OCI-LY7 (cell line): Measurements from ENCODE around the gene OXCT2. TPM values are rescaled to one million over a fixed set of nuclear protein-coding genes. Genes with fewer than 3 reads are reported as not detected.

Experiments used
- BruUV-seq: library from RNA; stranded (reverse); fragments of 400-500 nt; replicated peaks from 2 replicates; lab custom pipeline; 2021; lab: Mats Ljungman, UMichigan
- CTCF ChIA-PET: fragments of 300-600 bp; sonication (Branson Sonifier 250); formaldehyde crosslinking; loops from one replicate; lab custom pipeline; 2022; ENCODE audit warnings: antibody characterized with exemption; ENCODE audit not compliant: unreplicated experiment; lab: Charles Lee
- POLR2A ChIA-PET: fragments of 300-600 bp; sonication (Branson Sonifier 250); formaldehyde crosslinking; loops from one replicate; lab custom pipeline; 2022; ENCODE audit warnings: antibody characterized with exemption; lab: Charles Lee
- DNase-seq: peaks from one replicate; pipeline ENCODE4 v3.0.0-alpha.2; 2015; ENCODE audit warnings: low spot score
- H2AFZ ChIP-seq: fragments of 200-600 bp; sonication (generic), shearing (Covaris generic); 2 replicates; pipeline ENCODE4 v1.6.1; 2014; ENCODE audit warnings: mild to moderate bottlenecking, antibody characterized with exemption, low read length, moderate library complexity
- H3K27ac ChIP-seq: fragments of 200-600 bp; sonication (generic); 2 replicates; pipeline ENCODE4 v1.5.1; 2014; ENCODE audit warnings: mixed run types, low read depth, mild to moderate bottlenecking, moderate library complexity, low read length, inconsistent platforms; ENCODE audit not compliant: poor library complexity, severe bottlenecking
- H3K36me3 ChIP-seq: fragments of 200-600 bp; sonication (generic); 2 replicates; pipeline ENCODE4 v1.6.1; 2014; ENCODE audit warnings: mild to moderate bottlenecking, antibody characterized with exemption, low read length, moderate library complexity, mixed read lengths; ENCODE audit not compliant: insufficient read depth
- H3K4me1 ChIP-seq: fragments of 200-600 bp; sonication (generic); 2 replicates; pipeline ENCODE4 v1.5.1; 2014; ENCODE audit warnings: mild to moderate bottlenecking, low read length; ENCODE audit not compliant: insufficient read depth, poor library complexity, severe bottlenecking
- H3K4me2 ChIP-seq: fragments of 200-600 bp; sonication (generic); 2 replicates; pipeline ENCODE4 v1.6.1; 2014; ENCODE audit warnings: mild to moderate bottlenecking, low read length
- H3K4me3 ChIP-seq: fragments of 200-600 bp; sonication (generic); 2 replicates; pipeline ENCODE4 v1.5.1; 2014; ENCODE audit warnings: mild to moderate bottlenecking, low read depth, low read length; ENCODE audit not compliant: poor library complexity, severe bottlenecking
- H3K79me2 ChIP-seq: fragments of 200-600 bp; sonication (generic); 2 replicates; pipeline ENCODE4 v1.6.1; 2016; ENCODE audit warnings: low read depth, mild to moderate bottlenecking, low read length, moderate library complexity, mixed read lengths; ENCODE audit not compliant: insufficient read depth
- H3K9me2 ChIP-seq: fragments of 200-600 bp; sonication (generic); 2 replicates; pipeline ENCODE4 v1.6.1; 2016; ENCODE audit warnings: mild to moderate bottlenecking, low read length, mixed read lengths; ENCODE audit not compliant: insufficient read depth
- H3K9me3 ChIP-seq: fragments of 200-600 bp; sonication (generic); 2 replicates; pipeline ENCODE4 v1.6.1; 2014; ENCODE audit warnings: mild to moderate bottlenecking, mixed run types, low read length, mixed read lengths
- H4K20me1 ChIP-seq: fragments of 200-600 bp; sonication (generic); 2 replicates; pipeline ENCODE4 v1.6.1; 2014; ENCODE audit warnings: mild to moderate bottlenecking, antibody characterized with exemption, low read length, moderate library complexity, mixed read lengths; ENCODE audit not compliant: insufficient read depth
- CTCF ChIP-seq: fragments of 200-600 bp; sonication (generic); conservative IDR thresholded peaks from 2 replicates; pipeline ENCODE4 v1.5.1; 2014; ENCODE audit warnings: mild to moderate bottlenecking, antibody characterized with exemption, low read length, moderate library complexity, mixed read lengths
- EZH2phosphoT487 ChIP-seq: fragments of 200-600 bp; sonication (generic); IDR thresholded peaks from 2 replicates; pipeline ENCODE4 v1.6.1; 2018; ENCODE audit warnings: low read depth, borderline replicate concordance, mild to moderate bottlenecking, mixed run types, antibody characterized with exemption, low read length, moderate library complexity, mixed read lengths
- intact Hi-C: fragments of 100-400 bp; cut with micrococcal nuclease; formaldehyde crosslinking; loops from one replicate; pipeline ENCODE4 v1.10.0; 2022; ENCODE audit not compliant: unreplicated experiment
- total RNA-seq, 2 experiments: library from RNA; depleted of rRNA in 1 of 2; stranded (reverse); fragments of >200 nt in 1 of 2; shearing (Covaris generic) in 1 of 2; gene quantifications; 2 replicates each; pipeline ENCODE4 v1.2.3, GENCODE V29; 2014 to 2022

Gene OXCT2
- total RNA-seq, 2 experiments from 2014 or later: 0.17 to 0.79 TPM

GRCh38 chr1:39754906-39755504 is 16.1 kb downstream of the OXCT2 start:
- intact Hi-C loops: no loop called here
- no peaks in the 10 kb centered on the region; the same call in 1 of the 2 replicates for H4K20me1 ChIP-seq
- no TSS peak for BruUV-seq
- H3K9me2 ChIP-seq: no peaks in the 10 kb centered on the region
- no peak for TF ChIP-seq CTCF
- no peak for TF ChIP-seq EZH2phosphoT487
- CTCF ChIA-PET: no interaction called here
- H3K27ac ChIP-seq: no peak overlapping the region
- H2AFZ ChIP-seq: no peak overlapping the region
- H3K4me2 ChIP-seq: no peak overlapping the region
- H3K36me3 ChIP-seq: peaks cover 92% of the 10 kb centered on the region
- no peaks in the 10 kb centered on the region for H3K79me2 ChIP-seq
- no peak for DNase-seq
- POLR2A ChIA-PET: no interaction called here
- no peak overlapping the region for H3K4me3 ChIP-seq
- H3K9me3 ChIP-seq: no peaks in the 10 kb centered on the region
- no peaks in the 10 kb centered on the region for H3K4me1 ChIP-seq

DNA sequence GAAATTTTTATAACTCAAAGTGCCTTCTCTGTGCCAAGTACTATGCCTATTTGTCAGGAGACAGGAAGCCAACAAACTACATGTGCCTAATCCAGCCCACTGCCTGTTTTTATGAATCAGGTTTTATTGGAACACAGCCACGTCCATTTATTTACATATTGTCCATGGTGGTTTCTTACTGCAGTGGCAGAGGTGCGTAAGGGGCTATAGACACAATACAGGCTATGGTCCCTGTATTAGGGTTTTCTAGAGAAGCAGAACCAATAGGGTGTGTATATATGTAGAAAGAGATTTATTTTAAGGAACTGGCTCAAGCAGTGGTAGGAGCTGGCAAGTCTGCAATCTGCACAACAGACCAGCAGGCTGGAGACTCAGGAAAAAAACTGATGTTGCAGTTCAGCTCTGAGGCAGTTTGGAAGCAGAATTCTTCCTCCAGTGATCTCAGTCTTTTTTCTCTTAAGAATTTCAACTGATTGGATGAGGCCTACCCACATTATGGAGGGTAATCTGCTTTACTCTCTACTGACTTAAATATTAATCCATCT is 17.1 kb downstream of the OXCT2 start:
- H3K9me3 ChIP-seq: no peaks in the 10 kb centered on the region
- POLR2A ChIA-PET: no interaction called here
- no peak for DNase-seq
- no TSS peak for BruUV-seq
- peaks cover 96% of the 10 kb centered on the region for H3K36me3 ChIP-seq
- H3K4me1 ChIP-seq: no peaks in the 10 kb centered on the region
- no peak overlapping the region for H3K4me2 ChIP-seq
- no peak overlapping the region for H3K27ac ChIP-seq
- TF ChIP-seq CTCF (no peak), EZH2phosphoT487 (no peak)
- H3K79me2 ChIP-seq: no peaks in the 10 kb centered on the region
- no peak overlapping the region for H2AFZ ChIP-seq
- H3K9me2 ChIP-seq: no peaks in the 10 kb centered on the region
- intact Hi-C loops: no loop called here
- CTCF ChIA-PET: no interaction called here
- no peaks in the 10 kb centered on the region; the same call in 1 of the 2 replicates for H4K20me1 ChIP-seq
- H3K4me3 ChIP-seq: no peak overlapping the region
